SK-N-SH treated with all-trans-retinoic acid at 6 μM for 48 hours (cell line): ENCODE measurements around the gene LBH.

Source experiments
- CREB5 ChIP-seq: fragments of 250-450 bp; sonication (Bioruptor Pico); IDR thresholded peaks from 2 replicates; pipeline ENCODE4 v1.5.1; 2020; ENCODE audit warnings: low read depth, mild to moderate bottlenecking, moderate library complexity
- RARB ChIP-seq: fragments of 250-450 bp; sonication (Bioruptor Pico); IDR thresholded peaks from 2 replicates; pipeline ENCODE4 v1.8.0; 2021; ENCODE audit warnings: mild to moderate bottlenecking, moderate library complexity
- SNAI2 ChIP-seq: fragments of 250-450 bp; sonication (Bioruptor Pico); IDR thresholded peaks from 2 replicates; pipeline ENCODE4 v1.5.0; 2020; ENCODE audit warnings: mild to moderate bottlenecking, moderate library complexity
- TCF4 ChIP-seq: fragments of 250-450 bp; sonication (Bioruptor Pico); IDR thresholded peaks from 2 replicates; pipeline ENCODE4 v1.8.0; 2021; ENCODE audit warnings: mild to moderate bottlenecking, moderate library complexity, borderline replicate concordance
- TOX ChIP-seq: fragments of 250-450 bp; sonication (Bioruptor Pico); IDR thresholded peaks from 2 replicates; pipeline ENCODE4 v1.8.0; 2021; ENCODE audit warnings: mild to moderate bottlenecking, moderate library complexity, borderline replicate concordance
- ZNF70 ChIP-seq: fragments of 450-650 bp; formaldehyde crosslinking; IDR thresholded peaks from 2 replicates; pipeline ENCODE4 v1.5.0; 2020; ENCODE audit warnings: mild to moderate bottlenecking, moderate library complexity
- ZNF8 ChIP-seq: fragments of 450-650 bp; formaldehyde crosslinking; IDR thresholded peaks from 2 replicates; pipeline ENCODE4 v1.5.0; 2020; ENCODE audit warnings: mild to moderate bottlenecking, moderate library complexity
- TF ChIP-seq, protein P1 (sequence below): fragments of 250-450 bp; sonication (Bioruptor Pico); IDR thresholded peaks from 2 replicates; pipeline ENCODE4 v1.5.1; 2021; ENCODE audit warnings: mild to moderate bottlenecking, moderate library complexity
- TF ChIP-seq, protein P2 (sequence below): fragments of 250-450 bp; sonication (Bioruptor Pico); IDR thresholded peaks from 2 replicates; pipeline ENCODE4 v1.8.0; 2020; ENCODE audit warnings: mild to moderate bottlenecking, moderate library complexity, borderline replicate concordance
- TF ChIP-seq, protein P3 (sequence below): fragments of 250-450 bp; sonication (Bioruptor Pico); IDR thresholded peaks from 2 replicates; pipeline ENCODE4 v1.5.0; 2020; ENCODE audit warnings: mild to moderate bottlenecking, moderate library complexity

- TF ChIP-seq SNAI2 (CRISPR knock-in tag) (no peak), RARB (CRISPR knock-in tag) (no peak), ZNF8 (CRISPR knock-in tag) (no peak), TOX (no peak), CREB5 (CRISPR knock-in tag) (no peak), TCF4 (no peak), ZNF70 (no peak)
- TF ChIP-seq, protein P1, sequence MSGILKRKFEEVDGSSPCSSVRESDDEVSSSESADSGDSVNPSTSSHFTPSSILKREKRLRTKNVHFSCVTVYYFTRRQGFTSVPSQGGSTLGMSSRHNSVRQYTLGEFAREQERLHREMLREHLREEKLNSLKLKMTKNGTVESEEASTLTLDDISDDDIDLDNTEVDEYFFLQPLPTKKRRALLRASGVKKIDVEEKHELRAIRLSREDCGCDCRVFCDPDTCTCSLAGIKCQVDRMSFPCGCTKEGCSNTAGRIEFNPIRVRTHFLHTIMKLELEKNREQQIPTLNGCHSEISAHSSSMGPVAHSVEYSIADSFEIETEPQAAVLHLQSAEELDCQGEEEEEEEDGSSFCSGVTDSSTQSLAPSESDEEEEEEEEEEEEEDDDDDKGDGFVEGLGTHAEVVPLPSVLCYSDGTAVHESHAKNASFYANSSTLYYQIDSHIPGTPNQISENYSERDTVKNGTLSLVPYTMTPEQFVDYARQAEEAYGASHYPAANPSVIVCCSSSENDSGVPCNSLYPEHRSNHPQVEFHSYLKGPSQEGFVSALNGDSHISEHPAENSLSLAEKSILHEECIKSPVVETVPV (CRISPR knock-in tag): no peak
- TF ChIP-seq, protein P2, sequence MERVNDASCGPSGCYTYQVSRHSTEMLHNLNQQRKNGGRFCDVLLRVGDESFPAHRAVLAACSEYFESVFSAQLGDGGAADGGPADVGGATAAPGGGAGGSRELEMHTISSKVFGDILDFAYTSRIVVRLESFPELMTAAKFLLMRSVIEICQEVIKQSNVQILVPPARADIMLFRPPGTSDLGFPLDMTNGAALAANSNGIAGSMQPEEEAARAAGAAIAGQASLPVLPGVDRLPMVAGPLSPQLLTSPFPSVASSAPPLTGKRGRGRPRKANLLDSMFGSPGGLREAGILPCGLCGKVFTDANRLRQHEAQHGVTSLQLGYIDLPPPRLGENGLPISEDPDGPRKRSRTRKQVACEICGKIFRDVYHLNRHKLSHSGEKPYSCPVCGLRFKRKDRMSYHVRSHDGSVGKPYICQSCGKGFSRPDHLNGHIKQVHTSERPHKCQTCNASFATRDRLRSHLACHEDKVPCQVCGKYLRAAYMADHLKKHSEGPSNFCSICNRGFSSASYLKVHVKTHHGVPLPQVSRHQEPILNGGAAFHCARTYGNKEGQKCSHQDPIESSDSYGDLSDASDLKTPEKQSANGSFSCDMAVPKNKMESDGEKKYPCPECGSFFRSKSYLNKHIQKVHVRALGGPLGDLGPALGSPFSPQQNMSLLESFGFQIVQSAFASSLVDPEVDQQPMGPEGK (CRISPR knock-in tag): no peak
- TF ChIP-seq, protein P3, sequence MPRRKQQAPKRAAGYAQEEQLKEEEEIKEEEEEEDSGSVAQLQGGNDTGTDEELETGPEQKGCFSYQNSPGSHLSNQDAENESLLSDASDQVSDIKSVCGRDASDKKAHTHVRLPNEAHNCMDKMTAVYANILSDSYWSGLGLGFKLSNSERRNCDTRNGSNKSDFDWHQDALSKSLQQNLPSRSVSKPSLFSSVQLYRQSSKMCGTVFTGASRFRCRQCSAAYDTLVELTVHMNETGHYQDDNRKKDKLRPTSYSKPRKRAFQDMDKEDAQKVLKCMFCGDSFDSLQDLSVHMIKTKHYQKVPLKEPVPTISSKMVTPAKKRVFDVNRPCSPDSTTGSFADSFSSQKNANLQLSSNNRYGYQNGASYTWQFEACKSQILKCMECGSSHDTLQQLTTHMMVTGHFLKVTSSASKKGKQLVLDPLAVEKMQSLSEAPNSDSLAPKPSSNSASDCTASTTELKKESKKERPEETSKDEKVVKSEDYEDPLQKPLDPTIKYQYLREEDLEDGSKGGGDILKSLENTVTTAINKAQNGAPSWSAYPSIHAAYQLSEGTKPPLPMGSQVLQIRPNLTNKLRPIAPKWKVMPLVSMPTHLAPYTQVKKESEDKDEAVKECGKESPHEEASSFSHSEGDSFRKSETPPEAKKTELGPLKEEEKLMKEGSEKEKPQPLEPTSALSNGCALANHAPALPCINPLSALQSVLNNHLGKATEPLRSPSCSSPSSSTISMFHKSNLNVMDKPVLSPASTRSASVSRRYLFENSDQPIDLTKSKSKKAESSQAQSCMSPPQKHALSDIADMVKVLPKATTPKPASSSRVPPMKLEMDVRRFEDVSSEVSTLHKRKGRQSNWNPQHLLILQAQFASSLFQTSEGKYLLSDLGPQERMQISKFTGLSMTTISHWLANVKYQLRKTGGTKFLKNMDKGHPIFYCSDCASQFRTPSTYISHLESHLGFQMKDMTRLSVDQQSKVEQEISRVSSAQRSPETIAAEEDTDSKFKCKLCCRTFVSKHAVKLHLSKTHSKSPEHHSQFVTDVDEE (CRISPR knock-in tag): no peak
These were observed 75.2 kb downstream of the LBH start for GRCh38 chr2:30306522-30306921.
